CD14-positive monocyte (primary cell): Measurements from ENCODE around the gene QSOX2. TPM values are rescaled to one million over a fixed set of nuclear protein-coding genes. Genes with fewer than 3 reads are reported as not detected.

ENCODE experiments used
- DNase-seq, 3 donors: peaks; one replicate each; pipeline ENCODE4 v3.0.0-alpha.2; 2011 to 2022
- H2AFZ ChIP-seq: 2 replicates; pipeline ENCODE4 v1.6.0; 2012; ENCODE audit warnings: mild to moderate bottlenecking, low read depth, low read length, inconsistent platforms; ENCODE audit not compliant: insufficient read depth, poor library complexity, severe bottlenecking
- H3K27ac ChIP-seq, 2 donors: 1 replicate in 1 of 2; 2 replicates in 1 of 2; pipeline ENCODE4 v1.5.1; 2012 to 2013; ENCODE audit warnings: low read length in 2 of 2, control low read depth in 1 of 2, inconsistent platforms in 1 of 2, low read depth in 1 of 2, mild to moderate bottlenecking in 1 of 2
- H3K27me3 ChIP-seq, 2 donors: one replicate each; pipeline versions ENCODE4 v1.6.0 to v1.6.1; 2011 to 2013; ENCODE audit warnings: low read length in 2 of 2; ENCODE audit not compliant: control insufficient read depth in 2 of 2, insufficient read depth in 2 of 2
- H3K36me3 ChIP-seq, 2 donors: replicated peaks in 1 of 2; 1 replicate in 1 of 2; 2 replicates in 1 of 2; pipeline versions ENCODE4 v1.5.1 to v1.6.1; 2012 to 2013; ENCODE audit warnings: low read length in 2 of 2, control low read depth in 1 of 2, inconsistent platforms in 1 of 2, mild to moderate bottlenecking in 1 of 2; ENCODE audit not compliant: insufficient read depth in 2 of 2, control insufficient read depth in 1 of 2
- H3K4me1 ChIP-seq, 2 donors: 1 replicate in 1 of 2; 2 replicates in 1 of 2; pipeline versions ENCODE4 v1.5.1 to v1.6.1; 2012 to 2013; ENCODE audit warnings: low read length in 2 of 2, control low read depth in 1 of 2, inconsistent platforms in 1 of 2, mild to moderate bottlenecking in 1 of 2, moderate library complexity in 1 of 2; ENCODE audit not compliant: insufficient read depth in 2 of 2, control insufficient read depth in 1 of 2
- H3K4me2 ChIP-seq: replicated peaks from 2 replicates; pipeline ENCODE3; 2012; ENCODE audit warnings: low read length, moderate library complexity, mild to moderate bottlenecking; ENCODE audit not compliant: poor library complexity, severe bottlenecking; ENCODE audit errors: extremely low read depth
- H3K4me3 ChIP-seq, 3 experiments: fragments of 200-600 bp in 1 of 3; sonication (generic) in 1 of 3; replicated peaks in 1 of 3; 1 replicate in 2 of 3; 2 replicates in 1 of 3; pipeline ENCODE4 v1.5.1; 2011 to 2013; ENCODE audit warnings: low read length in 3 of 3, mild to moderate bottlenecking in 3 of 3, control low read depth in 2 of 3, low read depth in 2 of 3, inconsistent platforms in 1 of 3, moderate library complexity in 1 of 3
- H3K79me2 ChIP-seq: 2 replicates; pipeline ENCODE4 v1.6.0; 2012; ENCODE audit warnings: mild to moderate bottlenecking, control low read depth, inconsistent platforms, low read length, moderate library complexity; ENCODE audit not compliant: insufficient read depth
- H3K9ac ChIP-seq: 2 replicates; pipeline ENCODE4 v1.6.0; 2017; ENCODE audit warnings: low read length, mild to moderate bottlenecking; ENCODE audit not compliant: insufficient read depth, poor library complexity, severe bottlenecking
- H3K9me3 ChIP-seq, 2 donors: replicated peaks in 1 of 2; 1 replicate in 1 of 2; 2 replicates in 1 of 2; pipeline versions ENCODE4 v1.5.1 to v1.6.1; 2012 to 2013; ENCODE audit warnings: low read length in 2 of 2, control low read depth in 1 of 2; ENCODE audit not compliant: control insufficient read depth in 1 of 2, insufficient read depth in 1 of 2
- H4K20me1 ChIP-seq: 2 replicates; pipeline ENCODE4 v1.6.0; 2012; ENCODE audit warnings: mild to moderate bottlenecking, low read length, control low read depth, moderate library complexity; ENCODE audit not compliant: insufficient read depth
- H3K27ac Mint-ChIP-seq, 7 donors: one replicate each; pipeline ENCODE4 v1.8.0; 2020; ENCODE audit warnings: mild to moderate bottlenecking in 7 of 7, mixed read lengths in 7 of 7, moderate library complexity in 6 of 7, inconsistent platforms in 2 of 7
- H3K27me3 Mint-ChIP-seq, 3 donors: one replicate each; pipeline ENCODE4 v1.8.0; 2021 to 2022; ENCODE audit warnings: low read depth in 3 of 3, mild to moderate bottlenecking in 3 of 3, mixed read lengths in 3 of 3, moderate library complexity in 3 of 3, inconsistent platforms in 1 of 3
- H3K36me3 Mint-ChIP-seq, 2 donors: one replicate each; pipeline ENCODE4 v1.8.0; 2020; ENCODE audit warnings: mixed read lengths in 2 of 2, inconsistent platforms in 1 of 2, mild to moderate bottlenecking in 1 of 2
- H3K4me1 Mint-ChIP-seq: one replicate; pipeline ENCODE4 v1.8.0; 2020; ENCODE audit warnings: mild to moderate bottlenecking, mixed read lengths
- H3K4me3 Mint-ChIP-seq, 2 donors: one replicate each; pipeline ENCODE4 v1.8.0; 2020; ENCODE audit warnings: mild to moderate bottlenecking in 2 of 2, mixed read lengths in 2 of 2, moderate library complexity in 1 of 2
- H3K9me3 Mint-ChIP-seq, 7 donors: one replicate each; pipeline ENCODE4 v1.8.0; 2020 to 2022; ENCODE audit warnings: mixed read lengths in 7 of 7, mild to moderate bottlenecking in 6 of 7, moderate library complexity in 6 of 7, inconsistent platforms in 2 of 7
- WGBS: methylation state at CpG from one replicate; pipeline ENCODE4 v1.1.5; 2013; ENCODE audit warnings: missing lambda C conversion rate; ENCODE audit not compliant: insufficient coverage; 5-methylcytosine and 5-hydroxymethylcytosine counted together
- intact Hi-C, 2 donors: fragments of 100-400 bp; cut with micrococcal nuclease; formaldehyde crosslinking; loops; one replicate each; pipeline versions ENCODE4 v1.15.0 to v1.15.1; 2023
- polyA plus RNA-seq, 3 donors: library from polyadenylated mRNA; depleted of rRNA in 1 of 3; unstranded in 2 of 3; stranded (reverse) in 1 of 3; fragments of 300-500 nt in 2 of 3; fragments of >200 nt in 1 of 3; fragmentation: Illumina TruSeq in 2 of 3; gene quantifications; 1 replicate in 2 of 3; 2 replicates in 1 of 3; pipeline ENCODE4 v1.2.3, GENCODE V29; 2012 to 2021
- TF ChIP-seq, protein P1 (sequence below): fragments of 200-600 bp; IDR thresholded peaks from one replicate; pipeline ENCODE4 v1.8.0; 2022; ENCODE audit warnings: antibody characterized with exemption, mild to moderate bottlenecking

QSOX2 gene
- polyA plus RNA-seq, 3 donors: 0.03 to 8.4 (median 0.17) TPM

- Mint-ChIP-seq H3K27ac (no peak overlapping the region), H3K27me3 (peaks cover 0 to 11% (median 1%) of the 10 kb centered on the region in 3 donors), H3K4me1 (peaks cover 1% of the 10 kb centered on the region), H3K9me3 (peaks cover 0 to 1% (median 0%) of the 10 kb centered on the region in 7 donors), H3K36me3 (no peaks in the 10 kb centered on the region), H3K4me3 (no peak overlapping the region)
- H3K9me3 ChIP-seq: no peaks in the 10 kb centered on the region
- intact Hi-C loops: no loop called here
- H3K4me1 ChIP-seq: peaks cover 0 to 4% of the 10 kb centered on the region in 2 donors
- no peaks in the 10 kb centered on the region for H3K27me3 ChIP-seq
- no peak overlapping the region for H3K4me3 ChIP-seq
- no peak for DNase-seq
- H3K9ac ChIP-seq: no peak overlapping the region
- no peaks in the 10 kb centered on the region for H3K79me2 ChIP-seq
- no peak overlapping the region for H3K27ac ChIP-seq
- H2AFZ ChIP-seq: no peak overlapping the region
- no peaks in the 10 kb centered on the region for H4K20me1 ChIP-seq
- 93% methylated on average over 17 of the region's 28 CpGs for WGBS
- H3K4me2 ChIP-seq: no peak overlapping the region
- TF ChIP-seq, protein P1, sequence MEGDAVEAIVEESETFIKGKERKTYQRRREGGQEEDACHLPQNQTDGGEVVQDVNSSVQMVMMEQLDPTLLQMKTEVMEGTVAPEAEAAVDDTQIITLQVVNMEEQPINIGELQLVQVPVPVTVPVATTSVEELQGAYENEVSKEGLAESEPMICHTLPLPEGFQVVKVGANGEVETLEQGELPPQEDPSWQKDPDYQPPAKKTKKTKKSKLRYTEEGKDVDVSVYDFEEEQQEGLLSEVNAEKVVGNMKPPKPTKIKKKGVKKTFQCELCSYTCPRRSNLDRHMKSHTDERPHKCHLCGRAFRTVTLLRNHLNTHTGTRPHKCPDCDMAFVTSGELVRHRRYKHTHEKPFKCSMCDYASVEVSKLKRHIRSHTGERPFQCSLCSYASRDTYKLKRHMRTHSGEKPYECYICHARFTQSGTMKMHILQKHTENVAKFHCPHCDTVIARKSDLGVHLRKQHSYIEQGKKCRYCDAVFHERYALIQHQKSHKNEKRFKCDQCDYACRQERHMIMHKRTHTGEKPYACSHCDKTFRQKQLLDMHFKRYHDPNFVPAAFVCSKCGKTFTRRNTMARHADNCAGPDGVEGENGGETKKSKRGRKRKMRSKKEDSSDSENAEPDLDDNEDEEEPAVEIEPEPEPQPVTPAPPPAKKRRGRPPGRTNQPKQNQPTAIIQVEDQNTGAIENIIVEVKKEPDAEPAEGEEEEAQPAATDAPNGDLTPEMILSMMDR: no peak
- H3K36me3 ChIP-seq: no peaks in the 10 kb centered on the region
Observed at GRCh38 chr9:136261686-136262430, 16.2 kb upstream of the QSOX2 start.

DNA sequence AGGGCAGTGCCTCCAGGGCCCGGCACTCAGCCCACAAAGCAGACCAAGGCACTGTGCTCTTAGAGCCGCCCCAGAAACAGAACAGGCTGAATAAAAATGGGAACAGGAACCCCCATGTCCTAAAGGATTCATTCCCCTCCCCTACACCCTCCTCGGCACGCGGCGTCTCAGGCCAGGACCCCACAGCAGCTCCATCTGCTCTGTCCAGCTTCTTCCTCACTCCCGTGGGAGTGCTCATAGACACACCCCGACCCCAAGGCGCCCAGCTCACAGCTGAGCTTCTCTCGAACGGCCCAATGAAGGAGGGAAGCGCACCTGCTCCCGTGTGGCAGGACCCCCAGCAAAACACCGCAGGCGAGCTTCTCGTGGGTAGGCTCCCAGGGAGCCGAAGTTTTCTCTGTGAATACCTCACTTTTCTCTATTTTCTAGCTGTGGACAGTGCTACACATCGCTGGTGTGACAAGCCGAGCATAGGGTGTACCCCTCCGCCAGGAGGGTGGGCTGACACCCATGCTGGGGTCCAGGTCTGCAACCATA, 15.4 kb upstream of the QSOX2 start:
- no peak overlapping the region for H2AFZ ChIP-seq
- no peaks in the 10 kb centered on the region for H3K4me1 ChIP-seq
- Mint-ChIP-seq H3K4me1 (no peaks in the 10 kb centered on the region), H3K27ac (no peak overlapping the region), H3K9me3 (no peaks in the 10 kb centered on the region), H3K4me3 (no peak overlapping the region), H3K27me3 (peaks cover 2 to 13% (median 5%) of the 10 kb centered on the region in 3 donors), H3K36me3 (no peaks in the 10 kb centered on the region)
- no peak overlapping the region for H3K4me2 ChIP-seq
- WGBS: 92% methylated on average over 20 of the region's 20 CpGs
- no peak overlapping the region for H3K4me3 ChIP-seq
- TF ChIP-seq, protein P1: no peak
- no peaks in the 10 kb centered on the region for H3K36me3 ChIP-seq
- no peak overlapping the region for H3K9ac ChIP-seq
- intact Hi-C loops: no loop called here
- H3K27me3 ChIP-seq: no peaks in the 10 kb centered on the region
- H3K79me2 ChIP-seq: no peaks in the 10 kb centered on the region
- H3K9me3 ChIP-seq: no peaks in the 10 kb centered on the region
- no peak for DNase-seq
- no peaks in the 10 kb centered on the region for H4K20me1 ChIP-seq
- H3K27ac ChIP-seq: no peak overlapping the region
